ENCODE data around the gene ARHGAP19.

GRCh38 chr10:97176226-97176625, 116.2 kb downstream of the ARHGAP19 start:
- TF ChIP-seq, protein P1, sequence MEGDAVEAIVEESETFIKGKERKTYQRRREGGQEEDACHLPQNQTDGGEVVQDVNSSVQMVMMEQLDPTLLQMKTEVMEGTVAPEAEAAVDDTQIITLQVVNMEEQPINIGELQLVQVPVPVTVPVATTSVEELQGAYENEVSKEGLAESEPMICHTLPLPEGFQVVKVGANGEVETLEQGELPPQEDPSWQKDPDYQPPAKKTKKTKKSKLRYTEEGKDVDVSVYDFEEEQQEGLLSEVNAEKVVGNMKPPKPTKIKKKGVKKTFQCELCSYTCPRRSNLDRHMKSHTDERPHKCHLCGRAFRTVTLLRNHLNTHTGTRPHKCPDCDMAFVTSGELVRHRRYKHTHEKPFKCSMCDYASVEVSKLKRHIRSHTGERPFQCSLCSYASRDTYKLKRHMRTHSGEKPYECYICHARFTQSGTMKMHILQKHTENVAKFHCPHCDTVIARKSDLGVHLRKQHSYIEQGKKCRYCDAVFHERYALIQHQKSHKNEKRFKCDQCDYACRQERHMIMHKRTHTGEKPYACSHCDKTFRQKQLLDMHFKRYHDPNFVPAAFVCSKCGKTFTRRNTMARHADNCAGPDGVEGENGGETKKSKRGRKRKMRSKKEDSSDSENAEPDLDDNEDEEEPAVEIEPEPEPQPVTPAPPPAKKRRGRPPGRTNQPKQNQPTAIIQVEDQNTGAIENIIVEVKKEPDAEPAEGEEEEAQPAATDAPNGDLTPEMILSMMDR (IDR thresholded peaks at IDR 0.05; ENCODE audit: borderline replicate concordance, extremely low read depth, low read length, poor library complexity, severe bottlenecking) = no peak
- TF ChIP-seq EZH2 (IDR thresholded peaks at IDR 0.05; ENCODE audit: borderline replicate concordance, low read depth, low read length, severe bottlenecking) = no peak
